Measurements from ENCODE around the gene IQCE. TPM values are rescaled to one million over a fixed set of nuclear protein-coding genes. Genes with fewer than 3 reads are reported as not detected.

The IQCE gene
- total and polyA plus RNA-seq, 10 of the 15 experiments (the other 5 are each of a cell fraction or from before 2014, with no cell fraction given): 0.37 to 8.1 (median 3.7) TPM

DNA sequence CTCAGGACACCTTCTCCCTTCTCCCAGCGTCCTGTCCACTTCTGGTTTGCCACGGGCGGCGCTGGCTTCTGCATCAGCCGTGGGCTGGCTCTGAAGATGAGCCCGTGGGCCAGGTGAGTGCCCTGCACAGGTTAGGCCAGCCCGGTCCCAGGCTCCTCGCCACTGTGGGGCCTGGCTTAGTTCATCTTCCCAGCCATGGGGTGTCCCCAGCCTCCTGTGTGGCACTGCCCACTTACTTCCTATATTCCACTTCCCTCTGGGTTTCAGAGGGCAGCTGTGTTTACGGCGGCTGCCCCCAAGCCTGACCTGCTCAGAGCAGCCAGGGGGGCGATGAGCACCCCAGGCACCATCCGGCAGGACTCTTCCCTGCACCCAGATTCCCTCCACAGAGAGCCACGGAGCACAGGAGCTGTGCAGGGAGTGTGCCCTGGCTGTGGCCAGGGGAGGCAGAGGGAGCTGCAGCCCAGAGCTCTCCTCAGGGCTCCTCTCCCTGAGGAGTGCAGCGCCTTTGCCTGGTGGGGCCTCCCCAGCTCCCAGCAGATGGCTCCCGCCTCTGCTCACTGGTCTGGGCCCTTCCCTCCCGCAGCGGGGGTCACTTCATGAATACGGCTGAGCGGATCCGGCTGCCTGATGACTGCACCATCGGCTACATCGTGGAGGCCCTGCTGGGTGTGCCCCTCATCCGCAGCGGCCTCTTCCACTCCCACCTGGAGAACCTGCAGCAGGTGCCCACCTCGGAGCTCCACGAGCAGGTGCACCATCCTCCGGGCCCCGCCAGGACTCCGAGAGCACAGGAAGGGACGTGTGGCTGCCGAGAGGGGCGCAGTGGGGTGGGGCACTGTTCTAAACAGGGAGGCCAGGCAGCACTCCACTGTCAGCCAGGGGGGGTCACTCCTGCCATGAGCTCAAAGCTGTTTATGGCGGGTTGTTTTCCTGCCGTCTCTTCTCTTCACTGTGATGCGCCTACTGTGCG is 32.8 kb upstream of the IQCE start:
- H3K27me3 ChIP-seq (replicated peaks in 1 of 2; ENCODE audit: control insufficient read depth in 2 of 2, insufficient read depth in 2 of 2, low read length in 1 of 2): peaks cover 0 to 6% of the 10 kb centered on the region in 2 experiments; a peak in 3 of 4 replicates
- TF ChIP-seq NBN (IDR thresholded peaks at IDR 0.05): no peak
- no peak for TF ChIP-seq RFX5 (IDR thresholded peaks at IDR 0.05; ENCODE audit: low read depth, low read length)
- TF ChIP-seq IKZF1 (conservative IDR thresholded peaks at IDR 0.05): no peak
- no peak for TF ChIP-seq GATAD2B (conservative IDR thresholded peaks at IDR 0.05; ENCODE audit: low read depth)
- no peak for TF ChIP-seq POLR2AphosphoS2 (IDR thresholded peaks at IDR 0.05; ENCODE audit: low read depth, low read length)
- no peak for TF ChIP-seq DPF2 (IDR thresholded peaks at IDR 0.05)
- no peak for TF ChIP-seq IKZF2 (IDR thresholded peaks at IDR 0.05)
- TF ChIP-seq NKRF (conservative IDR thresholded peaks at IDR 0.05): no peak
- TF ChIP-seq CEBPZ (IDR thresholded peaks at IDR 0.05; ENCODE audit: low read depth, low read length): no peak
- TF ChIP-seq POLR2AphosphoS5 (IDR thresholded peaks at IDR 0.05; ENCODE audit: low read length): no peak
- no peak for TF ChIP-seq CHD4 (IDR thresholded peaks at IDR 0.05)
- no peak for TF ChIP-seq ATF3 (IDR thresholded peaks at IDR 0.05; ENCODE audit: borderline replicate concordance, extremely low read depth, low read depth, low read length)
- TF ChIP-seq NR2F1 (conservative IDR thresholded peaks at IDR 0.05): no peak
- no peak for TF ChIP-seq HSF1 (IDR thresholded peaks at IDR 0.05; ENCODE audit: low read depth, low read length)
- TF ChIP-seq HDAC6 (IDR thresholded peaks at IDR 0.05; ENCODE audit: unreplicated experiment): no peak
- TF ChIP-seq TCF7 (IDR thresholded peaks at IDR 0.05; ENCODE audit: borderline replicate concordance): no peak
- no peak for TF ChIP-seq RUNX3 (IDR thresholded peaks at IDR 0.05; ENCODE audit: low read length)
- H3K4me1 ChIP-seq (ENCODE audit: control insufficient read depth, insufficient read depth, low read length): peaks cover 43% of the 10 kb centered on the region
- BruUV-seq (replicated peaks): no TSS peak
- ChIA-PET POLR2A (no interaction called here), RAD21 (ENCODE audit: unreplicated experiment) (interaction anchor here (0.8 kb wide), 1 partner anchor 173 kb away, joined by 3 read pairs; no protein-coding TSS in a partner anchor), CTCF (no interaction called here), SMC1A (ENCODE audit: uncharacterized antibody, unreplicated experiment) (interaction anchor here (0.5 kb wide), 1 partner anchor 53 kb away, joined by 3 read pairs; no protein-coding TSS in a partner anchor)
- intact Hi-C loops (cut with micrococcal nuclease; ENCODE audit: unreplicated experiment) (no loop called here), in situ Hi-C loops (cut with MboI) (no loop called here)
- no peaks in the 10 kb centered on the region for H3K79me2 ChIP-seq (ENCODE audit: control insufficient read depth, insufficient read depth, low read length)
- H3K4me2 ChIP-seq (ENCODE audit: control insufficient read depth, insufficient read depth): no peak overlapping the region
- DNase-seq (ENCODE audit: low read depth, low spot score) (no peak), ATAC-seq (no peak), FAIRE-seq (no peak)
- H2AFZ ChIP-seq (ENCODE audit: control insufficient read depth, low read depth, low read length): no peak overlapping the region
- H3K9ac ChIP-seq (ENCODE audit: control insufficient read depth, insufficient read depth, low read length): no peak overlapping the region
- H4K20me1 ChIP-seq (ENCODE audit: control insufficient read depth, insufficient read depth): no peaks in the 10 kb centered on the region
- no peak overlapping the region for H3K4me3 ChIP-seq
- H3K9me3 ChIP-seq (replicated peaks; ENCODE audit: control insufficient read depth, insufficient read depth, low read length): no peaks in the 10 kb centered on the region
- H3K36me3 ChIP-seq (ENCODE audit: control insufficient read depth in 2 of 2, insufficient read depth in 2 of 2, low read length in 1 of 2): no peaks in the 10 kb centered on the region
- no peak overlapping the region for H3K27ac ChIP-seq (ENCODE audit: control insufficient read depth, insufficient read depth)
- WGBS (ENCODE audit: insufficient coverage, insufficient replicate concordance, low lambda C conversion rate, missing lambda C conversion rate): 75% methylated on average over 33 of the region's 36 CpGs
